ENCODE measurements around the gene SLC46A1.

The SLC46A1 gene

GRCh38 chr17:28390141-28390540 is 15.9 kb downstream of the SLC46A1 start:
- no peak for TF ChIP-seq CTCF (conservative IDR thresholded peaks at IDR 0.05)
- no peak overlapping the region for H3K27ac ChIP-seq

- no peak for TF ChIP-seq CTCF (conservative IDR thresholded peaks at IDR 0.05)
- no peak overlapping the region for H3K27ac ChIP-seq
Measured at GRCh38 chr17:28388106-28388505, 17.9 kb downstream of the SLC46A1 start.

GRCh38 chr17:28386391-28386790 is 19.6 kb downstream of the SLC46A1 start:
- H3K27ac ChIP-seq = no peak overlapping the region
- no peak for TF ChIP-seq CTCF (conservative IDR thresholded peaks at IDR 0.05)

GRCh38 chr17:28385406-28385805 is 20.6 kb downstream of the SLC46A1 start:
- no peak for TF ChIP-seq CTCF (conservative IDR thresholded peaks at IDR 0.05)
- H3K27ac ChIP-seq = peak overlapping the region; percentile 89

- no peak for TF ChIP-seq CTCF (conservative IDR thresholded peaks at IDR 0.05)
- peak overlapping the region; percentile 89 for H3K27ac ChIP-seq
Measured at GRCh38 chr17:28385037-28385400, 21.0 kb downstream of the SLC46A1 start.

- no peak for TF ChIP-seq CTCF (conservative IDR thresholded peaks at IDR 0.05)
- H3K27ac ChIP-seq = peak overlapping the region; percentile 89
Measured at GRCh38 chr17:28384281-28385036, 21.6 kb downstream of the SLC46A1 start.

- H3K27ac ChIP-seq = peak overlapping the region; percentile 73
Measured at GRCh38 chr17:28381141-28381825, 24.7 kb downstream of the SLC46A1 start.

More at GRCh38 chr17:28381141-28381825, 24.7 kb downstream of the SLC46A1 start:
- no peak for TF ChIP-seq CTCF (conservative IDR thresholded peaks at IDR 0.05)

All from VCaP (cell line).